Tibial nerve (tissue), 4 donors: Measurements from ENCODE around the gene MYLIP. TPM values are rescaled to one million over a fixed set of nuclear protein-coding genes. Genes with fewer than 3 reads are reported as not detected.
A peak's percentile ranks its signal among the peaks of the same experiment; 100 is the strongest.

ENCODE experiments used
- DNase-seq, 2 donors: peaks; one replicate each; pipeline ENCODE4 v3.0.0-alpha.2; 2019; ENCODE audit warnings: low spot score in 2 of 2
- H3K27ac ChIP-seq, 4 donors: fragments of 200-600 bp; sonication (generic) in 3 of 4; one replicate each; pipeline ENCODE4 v1.5.1; 2017 to 2019; ENCODE audit warnings: mild to moderate bottlenecking in 1 of 4
- H3K27me3 ChIP-seq, 2 donors: fragments of 200-600 bp; sonication (generic) in 1 of 2; one replicate each; pipeline versions ENCODE4 v1.5.1 to v1.6.0; 2017 to 2019
- H3K36me3 ChIP-seq, 3 donors: fragments of 200-600 bp; sonication (generic); one replicate each; pipeline ENCODE4 v1.5.1; 2018 to 2019
- H3K4me1 ChIP-seq, 4 donors: fragments of 200-600 bp; sonication (generic) in 3 of 4; one replicate each; pipeline ENCODE4 v1.5.1; 2017 to 2019
- H3K4me3 ChIP-seq, 4 donors: fragments of 200-600 bp; sonication (generic) in 3 of 4; one replicate each; pipeline ENCODE4 v1.5.1; 2017 to 2019; ENCODE audit warnings: mild to moderate bottlenecking in 1 of 4, moderate library complexity in 1 of 4
- H3K9me3 ChIP-seq, 4 donors: fragments of 200-600 bp; sonication (generic) in 3 of 4; one replicate each; pipeline ENCODE4 v1.5.1; 2017 to 2019
- EP300 ChIP-seq, 2 donors: sonication (generic); formaldehyde crosslinking; IDR thresholded peaks; one replicate each; pipeline ENCODE4 v1.6.1; 2017; ENCODE audit warnings: antibody characterized with exemption in 2 of 2, mild to moderate bottlenecking in 1 of 2
- POLR2A ChIP-seq, 2 donors: fragments of 450-650 bp; IDR thresholded peaks; one replicate each; pipeline ENCODE4 v1.6.1; 2017; ENCODE audit warnings: antibody characterized with exemption in 2 of 2, mild to moderate bottlenecking in 2 of 2, moderate library complexity in 2 of 2
- WGBS, 2 donors: methylation state at CpG; one replicate each; pipeline ENCODE4 v1.1.5; 2018; 5-methylcytosine and 5-hydroxymethylcytosine counted together
- total RNA-seq, 4 donors: library from RNA; depleted of rRNA; stranded (reverse); fragments of >200 nt; gene quantifications; one replicate each; pipeline ENCODE4 v1.1.0, GENCODE V29; 2016
- TF ChIP-seq, protein P1 (sequence below), 5 experiments: fragments of 200-600 bp in 3 of 5; fragments of 450-650 bp in 2 of 5; sonication (generic) in 3 of 5; IDR thresholded peaks; one replicate each; pipeline ENCODE4 v1.5.1; 2016 to 2019; ENCODE audit warnings: antibody characterized with exemption in 5 of 5, mild to moderate bottlenecking in 3 of 5, moderate library complexity in 2 of 5

The MYLIP gene
- total RNA-seq, 4 donors from 2014 or later: 23.4 to 43.3 (median 29.7) TPM

DNA sequence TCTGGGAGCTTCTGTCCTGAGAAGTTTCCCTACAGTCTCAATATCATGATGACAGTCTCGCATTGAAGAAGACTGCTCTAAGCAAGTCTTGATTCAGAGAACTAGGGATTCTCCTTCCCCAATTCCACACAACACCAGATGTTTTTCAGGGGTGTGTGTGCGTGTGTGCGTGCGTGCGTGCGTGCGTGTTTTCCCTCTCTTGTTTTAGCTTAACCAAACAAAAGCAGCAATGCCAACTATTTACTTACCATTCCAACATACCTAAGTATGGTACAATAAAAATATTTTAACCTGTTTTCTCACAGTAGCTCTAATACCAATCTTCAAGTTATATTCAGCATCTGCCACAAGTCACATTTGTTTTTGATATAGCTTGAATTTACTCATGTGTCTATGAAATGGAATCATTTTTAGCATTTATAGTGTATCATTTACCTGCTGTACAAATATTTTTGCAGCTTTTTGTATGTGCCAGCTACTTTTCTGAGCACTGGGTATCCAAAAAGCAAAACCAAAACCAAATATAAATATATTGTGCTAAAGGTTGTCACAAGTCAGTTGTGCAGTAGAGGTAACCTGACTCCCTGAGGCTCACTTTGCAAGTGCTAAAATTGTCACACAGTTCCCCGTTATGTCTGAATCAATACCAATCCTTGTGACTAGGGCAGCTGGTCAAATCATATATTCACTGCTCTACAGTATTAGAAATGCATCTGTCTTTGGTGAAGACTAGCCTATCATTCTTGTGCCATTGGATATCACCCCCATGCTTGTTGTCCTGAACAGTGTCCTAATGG, 21.7 kb upstream of the MYLIP start:
- TF ChIP-seq EP300 (IDR thresholded peaks at IDR 0.05): no peak
- TF ChIP-seq, protein P1, sequence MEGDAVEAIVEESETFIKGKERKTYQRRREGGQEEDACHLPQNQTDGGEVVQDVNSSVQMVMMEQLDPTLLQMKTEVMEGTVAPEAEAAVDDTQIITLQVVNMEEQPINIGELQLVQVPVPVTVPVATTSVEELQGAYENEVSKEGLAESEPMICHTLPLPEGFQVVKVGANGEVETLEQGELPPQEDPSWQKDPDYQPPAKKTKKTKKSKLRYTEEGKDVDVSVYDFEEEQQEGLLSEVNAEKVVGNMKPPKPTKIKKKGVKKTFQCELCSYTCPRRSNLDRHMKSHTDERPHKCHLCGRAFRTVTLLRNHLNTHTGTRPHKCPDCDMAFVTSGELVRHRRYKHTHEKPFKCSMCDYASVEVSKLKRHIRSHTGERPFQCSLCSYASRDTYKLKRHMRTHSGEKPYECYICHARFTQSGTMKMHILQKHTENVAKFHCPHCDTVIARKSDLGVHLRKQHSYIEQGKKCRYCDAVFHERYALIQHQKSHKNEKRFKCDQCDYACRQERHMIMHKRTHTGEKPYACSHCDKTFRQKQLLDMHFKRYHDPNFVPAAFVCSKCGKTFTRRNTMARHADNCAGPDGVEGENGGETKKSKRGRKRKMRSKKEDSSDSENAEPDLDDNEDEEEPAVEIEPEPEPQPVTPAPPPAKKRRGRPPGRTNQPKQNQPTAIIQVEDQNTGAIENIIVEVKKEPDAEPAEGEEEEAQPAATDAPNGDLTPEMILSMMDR (IDR thresholded peaks at IDR 0.05): no peak
- no peak for TF ChIP-seq POLR2A (IDR thresholded peaks at IDR 0.05)
- DNase-seq: no peak
- WGBS, 2 donors: 93 to 95% methylated on average over 8 of the region's 8 CpGs
- Histone ChIP-seq H3K27me3 (no peaks in the 10 kb centered on the region), H3K27ac (no peak overlapping the region), H3K9me3 (no peaks in the 10 kb centered on the region), H3K36me3 (no peaks in the 10 kb centered on the region), H3K4me1 (peaks cover 0 to 25% (median 0%) of the 10 kb centered on the region in 4 donors), H3K4me3 (no peak overlapping the region)

DNA sequence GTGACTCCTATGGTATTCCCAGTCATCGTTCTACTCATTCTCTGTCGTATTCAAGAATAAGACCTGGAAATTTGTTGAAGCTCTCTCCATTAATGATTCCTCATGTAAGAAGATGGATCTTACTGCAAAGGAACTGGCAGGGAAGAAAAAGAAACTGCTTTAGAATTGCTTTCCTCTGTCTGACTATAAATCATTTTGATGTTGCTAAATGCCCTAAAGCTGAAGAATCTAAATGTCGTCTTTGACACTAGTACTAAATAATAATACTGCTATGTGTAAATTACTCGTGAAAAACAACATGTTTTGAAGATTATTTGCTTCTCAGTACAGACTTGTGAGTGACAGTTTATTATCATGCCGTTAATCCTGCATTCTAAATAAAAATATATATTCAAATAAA, 20.5 kb upstream of the MYLIP start:
- Histone ChIP-seq H3K4me1 (peaks cover 0 to 24% (median 0%) of the 10 kb centered on the region in 4 donors), H3K4me3 (no peak overlapping the region), H3K9me3 (no peaks in the 10 kb centered on the region), H3K27me3 (no peaks in the 10 kb centered on the region), H3K36me3 (no peaks in the 10 kb centered on the region), H3K27ac (peak overlapping the region in 1 of 4 donors; percentile 25)
- no peak for DNase-seq
- 75 to 80% methylated on average over 5 of the region's 5 CpGs for WGBS, 2 donors
- no peak for TF ChIP-seq POLR2A (IDR thresholded peaks at IDR 0.05)
- TF ChIP-seq, protein P1 (IDR thresholded peaks at IDR 0.05): no peak
- TF ChIP-seq EP300 (IDR thresholded peaks at IDR 0.05): no peak

DNA sequence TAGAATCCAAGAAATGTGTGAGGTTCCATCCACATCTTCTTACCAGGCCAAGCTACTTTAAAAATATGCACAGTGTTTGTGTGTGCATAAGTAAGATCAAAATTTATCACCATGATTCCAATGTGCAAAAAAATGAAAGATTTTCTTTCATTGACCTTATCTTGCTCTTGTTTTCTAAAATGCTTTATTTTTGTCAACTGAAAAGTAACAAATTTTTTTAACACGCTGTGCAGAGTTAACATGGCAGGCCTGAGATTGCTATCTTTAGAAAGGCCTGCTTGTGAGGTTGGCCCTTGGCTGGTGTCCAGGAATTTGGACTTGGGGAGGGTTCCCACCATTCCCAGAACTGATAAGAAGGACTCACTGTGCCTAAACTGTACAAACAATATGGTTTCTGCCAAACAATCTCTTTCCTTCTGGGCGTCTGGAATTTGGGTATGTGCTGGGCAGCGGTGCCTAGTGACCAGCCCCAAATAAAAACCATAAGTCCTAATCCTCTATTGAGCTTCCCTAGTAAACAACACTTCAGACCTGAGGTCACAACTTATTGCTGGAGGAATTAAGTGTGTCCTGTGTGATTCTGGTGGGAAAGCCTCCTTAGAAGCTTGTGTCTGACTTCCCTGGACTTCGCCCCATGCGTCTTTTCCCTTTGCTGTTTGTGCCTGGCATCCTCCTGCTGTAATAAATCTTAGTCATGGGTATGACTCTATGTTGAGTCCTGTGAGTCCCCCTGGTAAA, 19.8 kb upstream of the MYLIP start:
- Histone ChIP-seq H3K27ac (peak overlapping the region in 1 of 4 donors; percentile 4), H3K36me3 (no peaks in the 10 kb centered on the region), H3K9me3 (no peaks in the 10 kb centered on the region), H3K4me3 (no peak overlapping the region), H3K4me1 (peaks cover 0 to 20% (median 0%) of the 10 kb centered on the region in 4 donors), H3K27me3 (no peaks in the 10 kb centered on the region)
- DNase-seq: no peak
- TF ChIP-seq, protein P1 (IDR thresholded peaks at IDR 0.05): no peak
- no peak for TF ChIP-seq POLR2A (IDR thresholded peaks at IDR 0.05)
- no peak for TF ChIP-seq EP300 (IDR thresholded peaks at IDR 0.05)
- 54 to 61% methylated on average over 5 of the region's 5 CpGs for WGBS, 2 donors

DNA sequence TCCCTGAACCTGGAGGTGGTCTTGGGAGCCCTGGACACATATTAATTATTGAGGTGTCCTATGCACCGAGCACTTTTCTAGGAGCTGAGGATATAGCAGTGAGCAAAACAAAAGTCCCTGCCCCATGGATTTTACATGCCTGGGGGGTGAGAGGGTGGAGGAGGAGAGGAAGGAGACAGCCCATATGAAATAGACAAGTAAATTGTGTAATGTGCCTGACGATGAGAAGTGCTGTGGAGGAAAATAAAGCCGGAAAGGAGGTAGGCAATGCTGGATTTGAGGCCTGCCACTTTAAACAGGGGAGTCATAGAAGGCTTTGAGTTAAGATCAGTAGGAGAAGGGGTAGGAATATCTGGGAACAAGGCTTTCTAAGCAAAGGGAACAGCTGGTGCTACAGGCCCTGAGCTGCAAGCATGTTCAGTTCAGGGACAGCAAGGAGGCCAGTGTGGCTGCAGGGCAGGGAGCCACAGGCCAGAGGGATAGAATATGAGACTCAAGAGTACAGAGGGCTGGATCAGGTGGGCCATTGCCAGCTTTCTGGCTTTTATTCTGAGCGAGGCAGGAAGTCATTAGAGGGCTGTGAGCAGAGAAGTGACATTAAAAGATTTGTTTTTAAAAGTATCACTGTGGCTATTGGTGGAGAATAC, 19.1 kb upstream of the MYLIP start:
- H3K4me1 ChIP-seq: peaks cover 0 to 20% (median 0%) of the 10 kb centered on the region in 4 donors
- DNase-seq: no peak
- TF ChIP-seq, protein P1 (IDR thresholded peaks at IDR 0.05): no peak
- TF ChIP-seq EP300 (IDR thresholded peaks at IDR 0.05) (no peak), POLR2A (IDR thresholded peaks at IDR 0.05) (no peak)
- no peaks in the 10 kb centered on the region for H3K36me3 ChIP-seq
- H3K4me3 ChIP-seq: no peak overlapping the region
- H3K27ac ChIP-seq: peak overlapping the region in 1 of 4 donors; percentile 4
- WGBS, 2 donors: 73 to 75% methylated on average over 4 of the region's 4 CpGs
- no peaks in the 10 kb centered on the region for H3K9me3 ChIP-seq
- H3K27me3 ChIP-seq: no peaks in the 10 kb centered on the region
